ENCODE results near the gene DNAH2. TPM values are rescaled to one million over a fixed set of nuclear protein-coding genes. Genes with fewer than 3 reads are reported as not detected.

The DNAH2 gene
- total RNA-seq, 1 experiment from 2014 or later = 0.13 TPM

- H3K36me3 ChIP-seq (ENCODE audit: control insufficient read depth, insufficient read depth, low read length) = no peaks in the 10 kb centered on the region
- in situ Hi-C loops (cut with HindIII; ENCODE audit: low pct_unique_long_range_greater_than_20kb, low sequenced_read_pairs) (no loop called here), intact Hi-C loops (cut with micrococcal nuclease; ENCODE audit: unreplicated experiment) (no loop called here)
- no peak for ATAC-seq
- no TSS peak for BruUV-seq (replicated peaks)
- CTCF ChIA-PET = interaction anchor here (0.7 kb wide), 1 partner anchor 25 kb away, joined by 6 read pairs; no protein-coding TSS in a partner anchor
- no peak overlapping the region for H3K4me3 ChIP-seq (ENCODE audit: low read depth in 2 of 2, low read length in 2 of 2)
- DNase-seq (ENCODE audit: low read depth, low spot score) = no peak
- H3K27me3 ChIP-seq (ENCODE audit: control insufficient read depth, insufficient read depth, low read length) = no peaks in the 10 kb centered on the region
- POLR2A ChIA-PET = no interaction called here
- H3K9me3 ChIP-seq (ENCODE audit: control insufficient read depth, insufficient read depth, low read depth, low read length) = no peaks in the 10 kb centered on the region
- no peaks in the 10 kb centered on the region for H3K4me1 ChIP-seq (ENCODE audit: control insufficient read depth, insufficient read depth, low read length)
- TF ChIP-seq TCF7L2 (IDR thresholded peaks at IDR 0.05; ENCODE audit: low read depth, low read length) (no peak), SIN3A (IDR thresholded peaks at IDR 0.05; ENCODE audit: borderline replicate concordance, insufficient read depth, low read depth, low read length) (no peak), CTCF (IDR thresholded peaks at IDR 0.05) (no peak), POLR2AphosphoS5 (IDR thresholded peaks at IDR 0.05; ENCODE audit: low read depth, low read length) (no peak), REST (IDR thresholded peaks at IDR 0.05; ENCODE audit: insufficient read depth in 1 of 2, low read depth in 2 of 2, low read length in 1 of 2) (no peak)
- no peak overlapping the region for H3K27ac ChIP-seq (ENCODE audit: low read length)
Observed at GRCh38 chr17:7767405-7768021, 50.0 kb downstream of the DNAH2 start.

DNA sequence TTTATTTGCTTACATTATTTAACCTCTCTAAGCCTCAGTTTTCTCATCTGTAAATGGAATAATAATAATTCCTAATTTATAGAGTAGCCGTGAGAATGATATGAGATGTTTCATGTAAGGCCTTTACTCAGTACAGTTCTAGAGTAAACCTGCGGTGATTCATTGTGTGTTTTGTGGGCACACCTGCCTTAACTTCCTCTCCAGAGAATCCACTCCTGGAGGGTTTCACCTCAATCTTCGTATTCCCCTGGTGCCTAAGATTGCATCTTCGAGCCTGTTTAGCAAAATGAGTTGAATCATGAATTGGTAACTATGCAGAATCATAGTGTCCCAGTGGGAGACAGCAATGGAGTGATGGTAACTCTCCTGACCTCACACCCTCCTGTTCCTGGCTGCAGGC, 52.3 kb downstream of the DNAH2 start:
- no peak overlapping the region for H3K27ac ChIP-seq (ENCODE audit: low read length)
- in situ Hi-C loops (cut with HindIII; ENCODE audit: low pct_unique_long_range_greater_than_20kb, low sequenced_read_pairs) = no loop called here
- H3K4me1 ChIP-seq (ENCODE audit: control insufficient read depth, insufficient read depth, low read length) = no peaks in the 10 kb centered on the region
- TF ChIP-seq CTCF (IDR thresholded peaks at IDR 0.05) (no peak), POLR2AphosphoS5 (IDR thresholded peaks at IDR 0.05; ENCODE audit: low read depth, low read length) (no peak), TCF7L2 (IDR thresholded peaks at IDR 0.05; ENCODE audit: low read depth, low read length) (no peak), SIN3A (IDR thresholded peaks at IDR 0.05; ENCODE audit: borderline replicate concordance, insufficient read depth, low read depth, low read length) (no peak), REST (IDR thresholded peaks at IDR 0.05; ENCODE audit: insufficient read depth in 1 of 2, low read depth in 2 of 2, low read length in 1 of 2) (no peak)
- no peak for ATAC-seq
- CTCF ChIA-PET = no interaction called here
- POLR2A ChIA-PET = no interaction called here
- intact Hi-C loops (cut with micrococcal nuclease; ENCODE audit: unreplicated experiment) = no loop called here
- no peak for DNase-seq (ENCODE audit: low read depth, low spot score)
- no peaks in the 10 kb centered on the region for H3K27me3 ChIP-seq (ENCODE audit: control insufficient read depth, insufficient read depth, low read length)
- no peak overlapping the region for H3K4me3 ChIP-seq (ENCODE audit: low read depth in 2 of 2, low read length in 2 of 2)
- H3K36me3 ChIP-seq (ENCODE audit: control insufficient read depth, insufficient read depth, low read length) = no peaks in the 10 kb centered on the region
- no peaks in the 10 kb centered on the region for H3K9me3 ChIP-seq (ENCODE audit: control insufficient read depth, insufficient read depth, low read depth, low read length)
- no TSS peak for BruUV-seq (replicated peaks)
